Keratinocyte (primary cell): Measurements from ENCODE around the gene ANKRD17. TPM values are rescaled to one million over a fixed set of nuclear protein-coding genes. Genes with fewer than 3 reads are reported as not detected.

ENCODE experiments used
- DNase-seq: peaks from one replicate; pipeline ENCODE4 v3.0.0-alpha.2; 2011; ENCODE audit warnings: low read depth, missing footprints, low spot score
- FAIRE-seq: peaks from 2 replicates; lab custom pipeline; 2011; peaks lifted over from hg19 to GRCh38; lab: Jason Lieb, UNC
- H2AFZ ChIP-seq: 2 replicates; pipeline ENCODE4 v1.6.0; 2012; ENCODE audit warnings: low read length, control low read depth, inconsistent platforms; ENCODE audit not compliant: control insufficient read depth
- H3K27ac ChIP-seq: 2 replicates; pipeline ENCODE4 v1.5.1; 2011; ENCODE audit warnings: low read length; ENCODE audit not compliant: control insufficient read depth, insufficient read depth
- H3K27me3 ChIP-seq: 3 replicates; pipeline ENCODE4 v1.6.0; 2011; ENCODE audit warnings: low read length; ENCODE audit not compliant: control insufficient read depth, insufficient read depth; ENCODE audit errors: extremely low read depth
- H3K36me3 ChIP-seq, 2 experiments: 2 replicates in 1 of 2; 3 replicates in 1 of 2; pipeline ENCODE4 v1.5.1; 2011; ENCODE audit warnings: low read length in 2 of 2, mild to moderate bottlenecking in 1 of 2; ENCODE audit not compliant: control insufficient read depth in 2 of 2, insufficient read depth in 2 of 2; ENCODE audit errors: extremely low read depth in 1 of 2
- H3K4me1 ChIP-seq: 3 replicates; pipeline ENCODE4 v1.5.1; 2011; ENCODE audit warnings: low read length; ENCODE audit not compliant: control insufficient read depth, insufficient read depth; ENCODE audit errors: extremely low read depth
- H3K4me2 ChIP-seq: 3 replicates; pipeline ENCODE4 v1.6.0; 2011; ENCODE audit warnings: low read depth, low read length; ENCODE audit not compliant: control insufficient read depth, insufficient read depth; ENCODE audit errors: extremely low read depth
- H3K4me3 ChIP-seq, 3 experiments: fragments of 200-600 bp in 1 of 3; sonication (generic) in 1 of 3; 2 replicates in 2 of 3; 3 replicates in 1 of 3; pipeline ENCODE4 v1.5.1; 2011 to 2016; ENCODE audit warnings: low read length in 3 of 3, mild to moderate bottlenecking in 3 of 3, control low read depth in 2 of 3, inconsistent platforms in 1 of 3, low read depth in 1 of 3, mixed read lengths in 1 of 3, mixed run types in 1 of 3, moderate library complexity in 1 of 3; ENCODE audit not compliant: control insufficient read depth in 2 of 3, insufficient read depth in 2 of 3; ENCODE audit errors: extremely low read depth in 1 of 3
- H3K79me2 ChIP-seq: 2 replicates; pipeline ENCODE4 v1.6.0; 2012; ENCODE audit warnings: low read length; ENCODE audit not compliant: control insufficient read depth, insufficient read depth
- H3K9ac ChIP-seq: 3 replicates; pipeline ENCODE4 v1.6.0; 2011; ENCODE audit warnings: low read length; ENCODE audit not compliant: control insufficient read depth, insufficient read depth; ENCODE audit errors: extremely low read depth
- H3K9me1 ChIP-seq: 3 replicates; pipeline ENCODE4 v1.6.0; 2011; ENCODE audit warnings: low read length; ENCODE audit not compliant: control insufficient read depth, insufficient read depth; ENCODE audit errors: extremely low read depth
- H3K9me3 ChIP-seq: 2 replicates; pipeline ENCODE4 v1.5.1; 2012; ENCODE audit warnings: low read depth, low read length; ENCODE audit not compliant: control insufficient read depth
- H4K20me1 ChIP-seq: 3 replicates; pipeline ENCODE4 v1.6.0; 2011; ENCODE audit warnings: low read length; ENCODE audit not compliant: control insufficient read depth, insufficient read depth; ENCODE audit errors: extremely low read depth
- EZH2 ChIP-seq: IDR thresholded peaks from one replicate; pipeline ENCODE4 v1.6.1; 2012; ENCODE audit warnings: inconsistent platforms, mild to moderate bottlenecking, low read length, moderate library complexity
- dilution Hi-C: fragments of 300-500 bp; cut with MboI; formaldehyde crosslinking; loops from one replicate; pipeline ENCODE4 v1.7.0; 2020; ENCODE audit warnings: low sequenced_read_pairs; ENCODE audit not compliant: extremely low pct_ligation_motif_present
- polyA plus RNA-seq, 5 experiments: library from polyadenylated mRNA; depleted of rRNA in 3 of 5; stranded (reverse) in 3 of 5; stranded (forward) in 1 of 5; unstranded in 1 of 5; fragments of >200 nt; gene quantifications; 1 replicate in 1 of 5; 2 replicates in 3 of 5; 3 replicates in 1 of 5; pipeline versions ENCODE4 v1.2.1 to v1.2.3, GENCODE V29; 2011 to 2012; ENCODE audit warnings: missing spikeins in 2 of 5, low read depth in 1 of 5, low replicate concordance in 1 of 5
- TF ChIP-seq, protein P1 (sequence below), 3 experiments: IDR thresholded peaks in 1 of 3; conservative IDR thresholded peaks in 1 of 3; optimal IDR thresholded peaks in 1 of 3; 2 replicates in 2 of 3; 3 replicates in 1 of 3; pipeline versions ENCODE3 to v1.5.1; 2011; ENCODE audit warnings: low read length in 3 of 3, mild to moderate bottlenecking in 3 of 3, moderate library complexity in 2 of 3, control low read depth in 1 of 3, inconsistent platforms in 1 of 3; ENCODE audit not compliant: insufficient read depth in 2 of 3; ENCODE audit errors: extremely low read depth in 1 of 3

The ANKRD17 gene
- polyA plus RNA-seq, 1 donor (not counting 4 experiments of a cell fraction or from before 2014, with no cell fraction given), result 51.5 TPM

DNA sequence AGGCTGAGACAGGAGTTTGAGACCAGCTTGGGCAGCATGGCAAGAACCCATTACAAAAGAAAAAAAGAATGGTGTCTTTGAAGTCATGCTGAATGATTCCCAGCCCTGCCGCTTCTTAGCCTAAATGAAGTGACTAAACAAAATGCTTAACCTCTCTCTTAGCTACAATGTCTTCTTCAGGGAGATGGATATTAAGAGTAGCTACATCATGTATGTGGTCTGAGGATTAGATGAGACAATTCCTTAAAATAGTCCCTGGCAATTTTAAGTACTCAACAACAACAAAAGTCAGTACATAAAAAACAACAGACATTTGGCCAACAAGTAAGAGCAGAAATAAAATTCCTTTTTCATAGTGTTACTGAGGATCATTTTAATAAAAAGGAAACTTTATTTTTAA is 124.8 kb downstream of the ANKRD17 start:
- Histone ChIP-seq H4K20me1 (no peaks in the 10 kb centered on the region), H3K36me3 (peaks cover 0 to 6% of the 10 kb centered on the region in 2 experiments), H3K9me1 (no peaks in the 10 kb centered on the region), H3K27me3 (no peaks in the 10 kb centered on the region), H3K79me2 (peaks cover 1% of the 10 kb centered on the region), H3K4me1 (no peaks in the 10 kb centered on the region), H2AFZ (no peak overlapping the region), H3K4me2 (no peak overlapping the region), H3K9ac (no peak overlapping the region), H3K4me3 (no peak overlapping the region), H3K27ac (no peak overlapping the region), H3K9me3 (no peaks in the 10 kb centered on the region)
- FAIRE-seq (no peak), DNase-seq (no peak)
- no peak for TF ChIP-seq EZH2
- TF ChIP-seq, protein P1, sequence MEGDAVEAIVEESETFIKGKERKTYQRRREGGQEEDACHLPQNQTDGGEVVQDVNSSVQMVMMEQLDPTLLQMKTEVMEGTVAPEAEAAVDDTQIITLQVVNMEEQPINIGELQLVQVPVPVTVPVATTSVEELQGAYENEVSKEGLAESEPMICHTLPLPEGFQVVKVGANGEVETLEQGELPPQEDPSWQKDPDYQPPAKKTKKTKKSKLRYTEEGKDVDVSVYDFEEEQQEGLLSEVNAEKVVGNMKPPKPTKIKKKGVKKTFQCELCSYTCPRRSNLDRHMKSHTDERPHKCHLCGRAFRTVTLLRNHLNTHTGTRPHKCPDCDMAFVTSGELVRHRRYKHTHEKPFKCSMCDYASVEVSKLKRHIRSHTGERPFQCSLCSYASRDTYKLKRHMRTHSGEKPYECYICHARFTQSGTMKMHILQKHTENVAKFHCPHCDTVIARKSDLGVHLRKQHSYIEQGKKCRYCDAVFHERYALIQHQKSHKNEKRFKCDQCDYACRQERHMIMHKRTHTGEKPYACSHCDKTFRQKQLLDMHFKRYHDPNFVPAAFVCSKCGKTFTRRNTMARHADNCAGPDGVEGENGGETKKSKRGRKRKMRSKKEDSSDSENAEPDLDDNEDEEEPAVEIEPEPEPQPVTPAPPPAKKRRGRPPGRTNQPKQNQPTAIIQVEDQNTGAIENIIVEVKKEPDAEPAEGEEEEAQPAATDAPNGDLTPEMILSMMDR (optimal IDR thresholded peaks at IDR 0.05 in 1 of 3, IDR thresholded peaks at IDR 0.05 in 1 of 3, conservative IDR thresholded peaks at IDR 0.05 in 1 of 3; ENCODE audit: extremely low read depth in 1 of 3, insufficient read depth in 2 of 3, low read length in 3 of 3), result no peak
- dilution Hi-C loops, result no loop called here

DNA sequence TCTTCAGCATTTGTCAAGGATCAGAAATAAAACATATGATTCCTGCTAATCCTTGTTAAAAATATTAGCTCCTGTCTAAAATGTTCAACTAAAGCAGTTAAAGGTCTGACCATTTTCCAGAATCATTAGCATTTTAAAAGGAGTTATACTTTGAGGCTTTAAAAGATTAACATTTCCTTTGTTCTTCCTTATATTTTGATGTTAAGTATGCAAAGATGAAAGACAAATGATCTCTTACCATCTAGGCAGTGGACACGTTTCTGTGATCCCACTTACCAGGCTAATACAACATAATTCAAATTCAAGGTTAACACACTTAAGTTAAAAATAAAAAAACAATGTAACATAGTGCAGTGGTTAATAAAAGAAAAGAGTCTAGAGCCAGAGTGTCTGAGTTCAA is 127.3 kb downstream of the ANKRD17 start:
- no peak for TF ChIP-seq EZH2
- TF ChIP-seq, protein P1 (optimal IDR thresholded peaks at IDR 0.05 in 1 of 3, IDR thresholded peaks at IDR 0.05 in 1 of 3, conservative IDR thresholded peaks at IDR 0.05 in 1 of 3; ENCODE audit: extremely low read depth in 1 of 3, insufficient read depth in 2 of 3, low read length in 3 of 3), result no peak
- Histone ChIP-seq H4K20me1 (no peaks in the 10 kb centered on the region), H3K4me1 (no peaks in the 10 kb centered on the region), H3K9ac (no peak overlapping the region), H3K9me1 (no peaks in the 10 kb centered on the region), H3K79me2 (peaks cover 3% of the 10 kb centered on the region), H2AFZ (no peak overlapping the region), H3K9me3 (no peaks in the 10 kb centered on the region), H3K4me3 (no peak overlapping the region), H3K36me3 (peaks cover 0 to 4% of the 10 kb centered on the region in 2 experiments), H3K4me2 (no peak overlapping the region), H3K27ac (no peak overlapping the region), H3K27me3 (no peaks in the 10 kb centered on the region)
- FAIRE-seq, result no peak
- dilution Hi-C loops, result no loop called here
- DNase-seq, result no peak
